ENCODE measurements around the gene RCAN2.
A peak's percentile ranks its signal among the peaks of the same experiment; 100 is the strongest.

RCAN2 gene

DNA sequence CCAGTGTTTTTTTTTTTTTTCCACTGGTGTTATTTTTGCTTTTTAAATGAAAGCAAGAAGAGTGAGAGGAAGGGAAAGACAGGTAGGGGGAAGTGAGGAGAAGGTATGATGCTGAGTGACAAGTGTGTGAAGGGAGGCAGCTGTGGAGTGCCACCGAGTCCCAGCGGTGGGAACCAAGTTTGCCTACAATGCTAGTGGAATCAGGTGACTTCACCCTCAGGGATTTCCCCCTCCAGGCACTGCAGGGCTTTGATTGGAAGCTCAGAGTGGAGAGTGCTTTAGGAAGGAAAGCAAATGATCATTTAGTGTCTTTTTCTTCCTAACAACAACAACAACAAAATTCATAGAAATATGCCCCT lies 200.0 kb downstream of the RCAN2 start:
- Histone ChIP-seq H3K27me3 (ENCODE audit: insufficient read depth, low read length, poor library complexity) (no peaks in the 10 kb centered on the region), H3K36me3 (ENCODE audit: control insufficient read depth, insufficient read depth, low read length) (no peaks in the 10 kb centered on the region), H2BK5ac (ENCODE audit: low read length) (no peak overlapping the region), H2BK120ac (ENCODE audit: low read depth, low read length) (no peak overlapping the region), H3K79me2 (ENCODE audit: control insufficient read depth, insufficient read depth, low read length) (no peaks in the 10 kb centered on the region), H3K9ac (ENCODE audit: low read length) (no peak overlapping the region), H4K5ac (ENCODE audit: low read length) (no peak overlapping the region), H3K4me3 (ENCODE audit: low read length) (no peak overlapping the region), H3K27ac (ENCODE audit: low read depth, low read length) (no peak overlapping the region), H3K79me1 (ENCODE audit: low read length) (no peaks in the 10 kb centered on the region), H3K56ac (ENCODE audit: low read length) (no peak overlapping the region), H2AK5ac (ENCODE audit: low read length) (no peak overlapping the region), H4K8ac (ENCODE audit: low read depth, low read length) (no peak overlapping the region), H3K4me2 (ENCODE audit: low read length) (no peak overlapping the region), H3K4ac (ENCODE audit: low read depth, low read length) (no peak overlapping the region), H3K4me1 (ENCODE audit: control insufficient read depth, low read depth, low read length) (no peaks in the 10 kb centered on the region), H3K18ac (ENCODE audit: low read length) (no peak overlapping the region), H2BK15ac (replicated peaks; ENCODE audit: low read depth) (no peak overlapping the region), H3K23ac (ENCODE audit: low read length) (no peak overlapping the region)
- WGBS (ENCODE audit: extremely low coverage, insufficient coverage, low lambda C conversion rate): no CpG with 5 or more reads among the region's 2 CpGs
- peak; percentile 50 for DNase-seq

DNA sequence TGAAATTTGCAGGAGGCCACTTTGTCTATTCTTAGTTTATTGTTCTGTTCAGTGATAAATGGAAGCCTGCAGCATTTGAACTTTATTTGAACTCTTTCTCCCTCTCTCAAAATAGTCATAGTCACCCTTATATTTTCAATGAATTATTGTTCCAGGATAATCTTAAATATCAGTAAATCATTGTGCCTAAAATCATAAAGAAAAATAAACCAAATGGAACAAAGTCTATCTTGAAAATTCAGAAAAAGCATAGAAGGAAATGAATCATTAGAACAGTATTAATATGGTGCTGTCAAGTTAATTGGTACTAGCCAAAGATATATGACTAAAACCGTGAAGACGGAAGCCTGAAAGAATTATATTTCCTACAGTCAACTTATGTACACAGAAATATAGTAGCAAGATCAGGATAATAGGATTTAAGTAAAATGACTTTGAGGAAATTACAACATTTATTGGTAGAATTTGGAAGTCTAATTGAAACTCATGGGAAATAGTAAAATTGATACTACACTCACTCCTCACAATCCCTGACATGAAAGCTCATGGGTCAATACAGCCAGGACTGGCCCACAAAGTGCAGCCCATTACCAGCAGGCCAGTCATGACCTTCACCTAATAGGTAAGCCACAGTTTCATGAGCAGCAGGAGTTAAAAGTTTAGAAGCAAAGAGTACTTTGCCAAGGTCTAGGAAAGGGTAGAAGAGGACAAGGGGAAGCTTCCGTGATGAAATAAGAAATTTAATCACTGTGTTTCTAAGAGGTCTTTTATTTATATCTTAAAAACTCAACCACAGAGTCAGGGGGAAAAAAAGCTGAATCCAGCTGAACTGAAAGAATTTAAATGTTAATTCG lies 200.6 kb downstream of the RCAN2 start:
- no peak overlapping the region for H3K4me2 ChIP-seq (ENCODE audit: low read length)
- no peak overlapping the region for H2BK15ac ChIP-seq (replicated peaks; ENCODE audit: low read depth)
- no peak overlapping the region for H3K18ac ChIP-seq (ENCODE audit: low read length)
- H3K9ac ChIP-seq (ENCODE audit: low read length): no peak overlapping the region
- H3K56ac ChIP-seq (ENCODE audit: low read length): no peak overlapping the region
- H3K79me1 ChIP-seq (ENCODE audit: low read length): no peaks in the 10 kb centered on the region
- no peak overlapping the region for H3K27ac ChIP-seq (ENCODE audit: low read depth, low read length)
- no peak overlapping the region for H2BK120ac ChIP-seq (ENCODE audit: low read depth, low read length)
- no peak for DNase-seq
- no peak overlapping the region for H4K5ac ChIP-seq (ENCODE audit: low read length)
- WGBS (ENCODE audit: extremely low coverage, insufficient coverage, low lambda C conversion rate): no CpG with 5 or more reads among the region's 4 CpGs
- H4K8ac ChIP-seq (ENCODE audit: low read depth, low read length): no peak overlapping the region
- no peaks in the 10 kb centered on the region for H3K36me3 ChIP-seq (ENCODE audit: control insufficient read depth, insufficient read depth, low read length)
- no peak overlapping the region for H3K4ac ChIP-seq (ENCODE audit: low read depth, low read length)
- H3K4me3 ChIP-seq (ENCODE audit: low read length): no peak overlapping the region
- no peak overlapping the region for H3K23ac ChIP-seq (ENCODE audit: low read length)
- no peak overlapping the region for H2AK5ac ChIP-seq (ENCODE audit: low read length)
- no peaks in the 10 kb centered on the region for H3K79me2 ChIP-seq (ENCODE audit: control insufficient read depth, insufficient read depth, low read length)
- no peaks in the 10 kb centered on the region for H3K27me3 ChIP-seq (ENCODE audit: insufficient read depth, low read length, poor library complexity)
- no peaks in the 10 kb centered on the region for H3K4me1 ChIP-seq (ENCODE audit: control insufficient read depth, low read depth, low read length)
- no peak overlapping the region for H2BK5ac ChIP-seq (ENCODE audit: low read length)

DNA sequence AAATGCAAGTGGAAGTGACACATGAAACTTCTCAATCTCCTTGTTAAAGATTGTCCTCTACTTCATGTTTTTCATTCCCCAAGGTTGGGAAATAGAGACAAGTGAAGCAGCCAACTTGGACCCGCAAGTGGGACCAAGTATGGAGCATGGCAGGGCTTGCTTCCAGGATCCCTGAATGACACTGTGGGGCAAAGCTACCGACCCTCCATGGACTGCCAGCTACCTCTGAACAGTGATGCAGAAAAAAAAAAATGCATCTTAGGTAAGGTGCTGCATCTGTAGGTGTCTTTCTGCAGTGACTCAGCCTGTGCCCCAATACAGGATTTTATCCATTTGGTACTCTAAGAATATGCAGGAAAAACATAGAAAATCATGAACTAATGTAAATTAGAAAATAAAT lies 201.4 kb downstream of the RCAN2 start:
- Histone ChIP-seq H3K36me3 (ENCODE audit: control insufficient read depth, insufficient read depth, low read length) (no peaks in the 10 kb centered on the region), H3K9ac (ENCODE audit: low read length) (no peak overlapping the region), H3K23ac (ENCODE audit: low read length) (no peak overlapping the region), H3K79me2 (ENCODE audit: control insufficient read depth, insufficient read depth, low read length) (no peaks in the 10 kb centered on the region), H3K4ac (ENCODE audit: low read depth, low read length) (no peak overlapping the region), H3K56ac (ENCODE audit: low read length) (no peak overlapping the region), H2AK5ac (ENCODE audit: low read length) (no peak overlapping the region), H3K18ac (ENCODE audit: low read length) (no peak overlapping the region), H3K27me3 (ENCODE audit: insufficient read depth, low read length, poor library complexity) (no peaks in the 10 kb centered on the region), H3K4me1 (ENCODE audit: control insufficient read depth, low read depth, low read length) (no peaks in the 10 kb centered on the region), H3K27ac (ENCODE audit: low read depth, low read length) (no peak overlapping the region), H3K79me1 (ENCODE audit: low read length) (no peaks in the 10 kb centered on the region), H2BK5ac (ENCODE audit: low read length) (no peak overlapping the region), H4K5ac (ENCODE audit: low read length) (no peak overlapping the region), H2BK15ac (replicated peaks; ENCODE audit: low read depth) (no peak overlapping the region), H2BK120ac (ENCODE audit: low read depth, low read length) (no peak overlapping the region), H3K4me3 (ENCODE audit: low read length) (no peak overlapping the region), H3K4me2 (ENCODE audit: low read length) (no peak overlapping the region), H4K8ac (ENCODE audit: low read depth, low read length) (no peak overlapping the region)
- no peak for DNase-seq
- no CpG with 5 or more reads among the region's 2 CpGs for WGBS (ENCODE audit: extremely low coverage, insufficient coverage, low lambda C conversion rate)

GRCh38 chr6:46288835-46289234 lies 202.4 kb downstream of the RCAN2 start:
- WGBS (ENCODE audit: extremely low coverage, insufficient coverage, low lambda C conversion rate): no CpG with 5 or more reads among the region's 3 CpGs
- Histone ChIP-seq H2BK15ac (replicated peaks; ENCODE audit: low read depth) (no peak overlapping the region), H2BK120ac (ENCODE audit: low read depth, low read length) (no peak overlapping the region), H3K36me3 (ENCODE audit: control insufficient read depth, insufficient read depth, low read length) (no peaks in the 10 kb centered on the region), H3K79me2 (ENCODE audit: control insufficient read depth, insufficient read depth, low read length) (no peaks in the 10 kb centered on the region), H4K8ac (ENCODE audit: low read depth, low read length) (no peak overlapping the region), H3K4me3 (ENCODE audit: low read length) (no peak overlapping the region), H3K23ac (ENCODE audit: low read length) (no peak overlapping the region), H3K4me2 (ENCODE audit: low read length) (no peak overlapping the region), H3K18ac (ENCODE audit: low read length) (no peak overlapping the region), H2BK5ac (ENCODE audit: low read length) (no peak overlapping the region), H3K4me1 (ENCODE audit: control insufficient read depth, low read depth, low read length) (no peaks in the 10 kb centered on the region), H3K79me1 (ENCODE audit: low read length) (no peaks in the 10 kb centered on the region), H3K4ac (ENCODE audit: low read depth, low read length) (no peak overlapping the region), H3K9ac (ENCODE audit: low read length) (no peak overlapping the region), H3K27ac (ENCODE audit: low read depth, low read length) (no peak overlapping the region), H4K5ac (ENCODE audit: low read length) (no peak overlapping the region), H3K27me3 (ENCODE audit: insufficient read depth, low read length, poor library complexity) (no peaks in the 10 kb centered on the region), H2AK5ac (ENCODE audit: low read length) (no peak overlapping the region), H3K56ac (ENCODE audit: low read length) (no peak overlapping the region)
- no peak for DNase-seq

DNA sequence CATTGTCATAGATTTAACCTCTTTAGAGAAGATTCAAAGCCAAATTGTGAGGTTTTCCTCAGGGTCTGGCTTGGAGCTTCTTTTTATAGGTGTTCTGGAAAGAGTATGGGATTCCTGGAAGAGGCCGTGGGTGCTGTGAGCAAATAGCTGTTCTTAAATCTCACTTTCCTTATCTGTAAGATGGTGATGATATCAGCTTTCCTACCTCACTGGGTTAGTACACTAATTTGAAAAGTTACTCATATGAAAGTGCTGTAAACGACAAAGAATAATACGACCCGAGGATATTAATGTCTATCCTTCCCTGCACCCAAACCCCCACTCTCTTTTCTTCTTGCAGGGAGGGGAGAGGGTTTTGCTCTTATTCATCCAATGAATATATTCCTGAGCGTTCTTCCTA lies 203.6 kb downstream of the RCAN2 start:
- DNase-seq: no peak

GRCh38 chr6:46287043-46287442 lies 204.2 kb downstream of the RCAN2 start:
- no peaks in the 10 kb centered on the region for H3K79me2 ChIP-seq (ENCODE audit: control insufficient read depth, insufficient read depth, low read length)
- H3K27ac ChIP-seq (ENCODE audit: low read depth, low read length): no peak overlapping the region
- no peak overlapping the region for H3K4me3 ChIP-seq (ENCODE audit: low read length)
- no peak overlapping the region for H3K4ac ChIP-seq (ENCODE audit: low read depth, low read length)
- H4K8ac ChIP-seq (ENCODE audit: low read depth, low read length): no peak overlapping the region
- H3K56ac ChIP-seq (ENCODE audit: low read length): no peak overlapping the region
- no peaks in the 10 kb centered on the region for H3K4me1 ChIP-seq (ENCODE audit: control insufficient read depth, low read depth, low read length)
- DNase-seq: no peak
- H3K79me1 ChIP-seq (ENCODE audit: low read length): no peaks in the 10 kb centered on the region
- no peak overlapping the region for H2BK15ac ChIP-seq (replicated peaks; ENCODE audit: low read depth)
- no peaks in the 10 kb centered on the region for H3K36me3 ChIP-seq (ENCODE audit: control insufficient read depth, insufficient read depth, low read length)
- H4K5ac ChIP-seq (ENCODE audit: low read length): no peak overlapping the region
- WGBS (ENCODE audit: extremely low coverage, insufficient coverage, low lambda C conversion rate): no CpG with 5 or more reads among the region's 2 CpGs
- no peak overlapping the region for H3K9ac ChIP-seq (ENCODE audit: low read length)
- no peak overlapping the region for H2BK120ac ChIP-seq (ENCODE audit: low read depth, low read length)
- no peak overlapping the region for H2AK5ac ChIP-seq (ENCODE audit: low read length)
- H2BK5ac ChIP-seq (ENCODE audit: low read length): no peak overlapping the region
- no peak overlapping the region for H3K23ac ChIP-seq (ENCODE audit: low read length)
- H3K4me2 ChIP-seq (ENCODE audit: low read length): no peak overlapping the region
- no peak overlapping the region for H3K18ac ChIP-seq (ENCODE audit: low read length)
- no peaks in the 10 kb centered on the region for H3K27me3 ChIP-seq (ENCODE audit: insufficient read depth, low read length, poor library complexity)

More for the DNA sequence above, 203.6 kb downstream of the RCAN2 start:
- H3K23ac ChIP-seq (ENCODE audit: low read length): no peak overlapping the region
- H3K4ac ChIP-seq (ENCODE audit: low read depth, low read length): no peak overlapping the region
- no peaks in the 10 kb centered on the region for H3K4me1 ChIP-seq (ENCODE audit: control insufficient read depth, low read depth, low read length)
- no peak overlapping the region for H4K8ac ChIP-seq (ENCODE audit: low read depth, low read length)
- no peaks in the 10 kb centered on the region for H3K27me3 ChIP-seq (ENCODE audit: insufficient read depth, low read length, poor library complexity)
- no peak overlapping the region for H3K9ac ChIP-seq (ENCODE audit: low read length)
- no peak overlapping the region for H3K56ac ChIP-seq (ENCODE audit: low read length)
- H4K5ac ChIP-seq (ENCODE audit: low read length): no peak overlapping the region
- H3K36me3 ChIP-seq (ENCODE audit: control insufficient read depth, insufficient read depth, low read length): no peaks in the 10 kb centered on the region
- H3K4me3 ChIP-seq (ENCODE audit: low read length): no peak overlapping the region
- no peak overlapping the region for H2AK5ac ChIP-seq (ENCODE audit: low read length)
- no peaks in the 10 kb centered on the region for H3K79me1 ChIP-seq (ENCODE audit: low read length)
- no peak overlapping the region for H2BK15ac ChIP-seq (replicated peaks; ENCODE audit: low read depth)
- H3K18ac ChIP-seq (ENCODE audit: low read length): no peak overlapping the region
- WGBS (ENCODE audit: extremely low coverage, insufficient coverage, low lambda C conversion rate): no CpG with 5 or more reads among the region's 5 CpGs
- no peak overlapping the region for H2BK5ac ChIP-seq (ENCODE audit: low read length)
- H3K79me2 ChIP-seq (ENCODE audit: control insufficient read depth, insufficient read depth, low read length): no peaks in the 10 kb centered on the region
- no peak overlapping the region for H3K27ac ChIP-seq (ENCODE audit: low read depth, low read length)
- H2BK120ac ChIP-seq (ENCODE audit: low read depth, low read length): peak overlapping the region; percentile 6
- no peak overlapping the region for H3K4me2 ChIP-seq (ENCODE audit: low read length)

Data from mesendoderm (in vitro differentiated cells).